AG20443 (cell line): ENCODE measurements around the gene GALNT6.

Experiments used
- DNase-seq: peaks from one replicate; pipeline ENCODE4 v3.0.0; 2012; ENCODE audit warnings: low spot score, mixed read lengths

The GALNT6 gene

GRCh38 chr12:51404627-51405026 lies 13.4 kb upstream of the GALNT6 start:
- no peak for DNase-seq

DNA sequence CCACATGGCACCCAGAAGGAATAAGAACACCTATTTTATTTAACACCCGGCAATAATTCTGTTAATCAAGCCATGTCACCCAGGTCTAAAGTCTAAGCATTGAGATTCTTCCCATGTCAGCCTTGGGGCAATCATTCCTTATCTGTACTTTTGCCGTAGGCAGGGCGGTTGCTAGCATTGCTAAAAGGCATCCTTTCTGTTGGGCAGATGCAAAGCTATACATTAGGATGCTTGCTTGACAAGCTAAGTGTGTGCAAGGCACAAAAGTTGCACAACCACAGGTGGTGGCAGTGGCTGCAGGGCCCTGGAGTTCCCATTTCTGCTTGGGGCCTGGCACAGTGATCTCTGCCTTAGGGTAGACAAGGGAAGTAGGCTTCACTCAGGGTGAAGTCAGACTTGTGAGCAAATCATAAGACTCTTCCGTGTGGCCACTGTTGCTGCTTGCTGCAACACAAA lies 12.5 kb upstream of the GALNT6 start:
- peak; percentile 4 for DNase-seq

- peak; percentile 8 for DNase-seq
These were observed 12.0 kb upstream of the GALNT6 start for GRCh38 chr12:51403159-51403558.

DNA sequence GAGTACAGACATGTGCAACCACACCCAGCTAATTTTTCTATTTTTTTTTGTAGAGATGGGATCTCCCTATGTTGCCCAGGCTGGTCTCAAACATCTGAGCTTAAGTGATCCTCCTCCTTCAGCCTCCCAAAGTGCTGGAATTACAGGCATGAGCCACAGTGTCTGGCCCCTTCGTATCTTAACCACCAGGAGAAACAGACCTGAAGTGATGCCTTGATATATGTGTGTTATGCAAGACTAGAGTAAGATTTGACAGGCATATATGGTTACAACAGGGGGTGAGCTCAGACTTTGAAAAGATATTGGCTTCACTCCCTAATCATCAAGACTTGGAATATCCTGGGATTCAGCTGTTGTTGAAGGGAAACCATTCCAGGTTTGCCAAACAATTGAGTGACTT lies 10.7 kb upstream of the GALNT6 start:
- peak; percentile 2 for DNase-seq

GRCh38 chr12:51401486-51401885 lies 10.3 kb upstream of the GALNT6 start:
- no peak for DNase-seq

GRCh38 chr12:51401020-51401419 lies 9.8 kb upstream of the GALNT6 start:
- no peak for DNase-seq

GRCh38 chr12:51399891-51400290 lies 8.7 kb upstream of the GALNT6 start:
- peak; percentile 3 for DNase-seq

DNA sequence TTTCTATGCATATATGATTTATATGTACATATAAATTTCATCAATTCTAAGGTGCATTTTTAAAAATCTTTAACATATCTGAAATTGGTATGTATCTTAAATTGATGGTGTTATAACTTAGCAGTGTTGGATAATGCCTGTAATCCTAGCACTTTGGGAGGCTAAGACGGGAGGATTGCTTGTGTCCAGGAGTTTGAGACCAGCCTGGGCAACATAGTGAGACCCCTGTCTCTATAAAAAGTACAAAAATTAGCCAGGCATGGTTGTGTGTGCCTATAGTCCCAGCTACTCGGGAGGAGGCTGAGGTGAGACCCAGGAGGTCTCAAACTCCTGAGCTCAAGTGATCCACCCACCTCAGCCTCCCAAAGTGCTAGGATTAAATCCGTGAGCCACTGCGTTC lies 6.5 kb upstream of the GALNT6 start:
- no peak for DNase-seq

- DNase-seq: no peak
These were observed 4.4 kb upstream of the GALNT6 start for GRCh38 chr12:51395283-51396230.

GRCh38 chr12:51393676-51394545 lies 2.7 kb upstream of the GALNT6 start:
- DNase-seq: peak; percentile 90

GRCh38 chr12:51392556-51393237 lies 1.5 kb upstream of the GALNT6 start:
- peak; percentile 54 for DNase-seq

DNA sequence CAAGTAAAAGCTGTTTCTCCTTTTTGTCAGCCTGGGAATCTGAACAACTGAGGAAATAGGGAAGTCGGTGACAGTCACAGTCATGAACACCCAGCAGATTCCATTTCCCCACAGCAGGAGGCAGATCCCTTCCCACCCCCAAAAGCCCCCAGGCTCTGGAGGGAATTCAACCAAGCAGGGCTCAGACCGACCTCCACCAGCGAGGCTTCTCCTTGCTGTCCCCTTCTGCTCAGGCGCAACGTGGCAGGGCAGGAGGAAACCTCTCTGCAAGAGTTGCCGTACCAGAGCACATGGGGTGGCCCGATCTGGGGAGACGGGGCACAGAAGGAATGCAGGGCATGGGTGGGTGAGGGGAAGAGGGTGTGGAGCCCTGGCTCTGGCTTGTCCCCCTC lies 319 bp downstream of the GALNT6 start:
- DNase-seq: no peak

- DNase-seq: no peak
These were observed 749 bp downstream of the GALNT6 start for GRCh38 chr12:51390457-51390856.

- no peak for DNase-seq
These were observed 1.8 kb downstream of the GALNT6 start for GRCh38 chr12:51389302-51389999.

DNA sequence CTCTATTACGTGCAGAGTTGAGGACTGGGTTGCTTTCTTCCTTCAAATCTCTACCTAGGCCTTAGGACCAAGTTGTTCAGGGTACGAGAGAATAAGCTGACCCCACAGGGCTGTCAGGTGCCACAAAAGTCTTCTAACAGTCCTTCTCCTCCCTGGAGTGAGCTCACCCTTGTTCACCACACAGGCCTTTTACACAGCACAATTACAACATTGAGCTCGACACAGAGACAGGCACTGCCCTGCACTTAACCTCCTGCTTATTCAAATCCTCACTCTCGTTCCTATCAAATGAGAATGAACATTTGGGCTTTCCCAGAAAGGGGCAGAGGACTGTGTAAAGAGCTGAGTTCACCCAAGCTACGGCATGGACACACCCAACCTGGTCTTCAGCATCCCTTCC lies 2.4 kb downstream of the GALNT6 start:
- DNase-seq: no peak

- peak; percentile 74 for DNase-seq
These were observed 3.0 kb downstream of the GALNT6 start for GRCh38 chr12:51388069-51388799.

DNA sequence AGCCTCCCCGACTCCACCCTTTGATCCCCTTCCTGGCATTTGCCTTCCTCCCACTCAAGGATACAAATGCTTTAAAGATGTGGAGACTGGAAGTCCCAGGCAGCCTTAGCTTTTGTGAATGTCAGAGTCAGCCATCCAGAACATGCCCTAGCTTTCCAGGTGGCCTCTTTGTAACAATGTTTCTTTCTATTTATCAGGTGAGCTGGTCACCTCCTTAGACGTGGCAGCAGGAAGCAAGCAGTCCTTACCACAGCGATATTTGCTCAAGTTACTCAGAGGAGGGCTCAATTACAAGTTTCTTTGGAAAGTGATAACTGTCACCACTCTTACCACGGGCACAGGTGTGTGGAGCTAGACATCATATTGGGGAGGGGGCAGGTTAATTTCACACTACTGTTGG lies 4.9 kb downstream of the GALNT6 start:
- no peak for DNase-seq

- no peak for DNase-seq
These were observed 7.8 kb downstream of the GALNT6 start for GRCh38 chr12:51383269-51383905.

DNA sequence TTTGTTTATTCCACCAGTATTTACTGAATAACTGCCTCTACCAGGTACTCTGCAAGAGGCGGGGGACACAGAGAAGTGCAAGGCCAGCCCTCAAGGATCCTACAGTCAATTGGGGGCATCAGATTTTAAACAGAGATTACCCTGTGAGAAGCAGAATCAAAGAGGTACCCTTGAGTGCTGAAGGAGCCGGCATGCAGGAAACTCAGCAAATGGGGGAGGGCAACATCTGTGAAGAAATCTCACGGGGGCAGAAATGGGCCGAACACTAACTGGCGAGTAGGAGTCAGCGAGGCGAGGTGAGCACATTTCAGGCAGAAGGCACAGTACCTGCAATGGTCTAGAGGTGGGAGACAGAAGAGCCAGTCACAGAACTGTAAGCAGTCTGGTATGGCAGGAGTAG lies 9.0 kb downstream of the GALNT6 start:
- DNase-seq: no peak
